ENCODE results near the gene PXK. TPM values are rescaled to one million over a fixed set of nuclear protein-coding genes. Genes with fewer than 3 reads are reported as not detected.

PXK gene
- total RNA-seq, 3 donors from 2014 or later, result 30.3 to 36.1 (median 34.6) TPM

DNA sequence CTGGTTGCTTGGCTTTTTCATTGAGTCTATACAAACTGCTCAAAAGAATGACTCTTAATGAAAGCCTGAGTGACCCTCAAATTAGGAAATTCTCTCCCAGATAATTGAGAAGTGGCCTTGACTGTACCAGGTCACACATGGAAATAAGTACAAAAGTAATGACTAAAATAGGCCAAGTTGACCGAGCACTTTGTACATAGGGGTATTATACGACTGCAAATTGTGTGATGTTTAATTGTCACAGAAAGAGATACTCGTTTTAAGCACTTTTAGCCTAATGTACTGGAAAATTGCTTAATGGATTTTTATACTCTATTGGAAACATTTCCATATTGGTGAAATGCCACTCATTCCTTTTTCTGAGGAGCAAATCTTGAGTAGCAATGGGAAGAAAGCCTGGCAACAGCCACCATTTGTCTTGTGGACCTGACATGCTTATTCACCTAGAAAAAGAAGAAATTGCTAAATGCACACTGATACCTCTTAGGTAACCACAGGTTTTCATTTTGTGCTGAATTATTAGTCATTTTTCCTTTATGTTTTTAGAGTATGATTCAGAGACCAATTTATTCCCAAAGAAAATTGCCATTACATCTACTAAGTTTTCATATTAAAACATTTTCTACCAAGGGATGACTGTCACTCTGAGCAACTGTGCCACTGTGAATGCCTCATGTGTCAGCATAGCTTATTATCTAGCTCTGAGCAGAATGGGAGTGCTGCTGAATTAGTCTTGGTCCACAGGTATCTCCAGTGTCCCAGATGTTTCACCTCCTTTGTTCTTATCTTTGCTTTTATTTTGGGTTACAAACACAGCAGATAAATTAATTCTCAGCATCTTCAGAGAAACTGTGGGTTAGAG lies 8.9 kb upstream of the PXK start:
- Histone ChIP-seq H3K4me1 (no peaks in the 10 kb centered on the region), H3K27ac (no peak overlapping the region), H3K36me3 (peaks cover 2% of the 10 kb centered on the region), H3K27me3 (no peaks in the 10 kb centered on the region), H3K9me3 (no peaks in the 10 kb centered on the region), H3K4me3 (no peak overlapping the region)
- intact Hi-C loops (cut with DNase I; ENCODE audit: low total_unique reads), result no loop called here
- no peak for DNase-seq (ENCODE audit: low spot score in 2 of 2)
- TF ChIP-seq POLR2A (IDR thresholded peaks at IDR 0.05) (no peak), POLR2AphosphoS5 (IDR thresholded peaks at IDR 0.05) (no peak)
- TF ChIP-seq, protein P1, sequence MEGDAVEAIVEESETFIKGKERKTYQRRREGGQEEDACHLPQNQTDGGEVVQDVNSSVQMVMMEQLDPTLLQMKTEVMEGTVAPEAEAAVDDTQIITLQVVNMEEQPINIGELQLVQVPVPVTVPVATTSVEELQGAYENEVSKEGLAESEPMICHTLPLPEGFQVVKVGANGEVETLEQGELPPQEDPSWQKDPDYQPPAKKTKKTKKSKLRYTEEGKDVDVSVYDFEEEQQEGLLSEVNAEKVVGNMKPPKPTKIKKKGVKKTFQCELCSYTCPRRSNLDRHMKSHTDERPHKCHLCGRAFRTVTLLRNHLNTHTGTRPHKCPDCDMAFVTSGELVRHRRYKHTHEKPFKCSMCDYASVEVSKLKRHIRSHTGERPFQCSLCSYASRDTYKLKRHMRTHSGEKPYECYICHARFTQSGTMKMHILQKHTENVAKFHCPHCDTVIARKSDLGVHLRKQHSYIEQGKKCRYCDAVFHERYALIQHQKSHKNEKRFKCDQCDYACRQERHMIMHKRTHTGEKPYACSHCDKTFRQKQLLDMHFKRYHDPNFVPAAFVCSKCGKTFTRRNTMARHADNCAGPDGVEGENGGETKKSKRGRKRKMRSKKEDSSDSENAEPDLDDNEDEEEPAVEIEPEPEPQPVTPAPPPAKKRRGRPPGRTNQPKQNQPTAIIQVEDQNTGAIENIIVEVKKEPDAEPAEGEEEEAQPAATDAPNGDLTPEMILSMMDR (IDR thresholded peaks at IDR 0.05), result no peak

DNA sequence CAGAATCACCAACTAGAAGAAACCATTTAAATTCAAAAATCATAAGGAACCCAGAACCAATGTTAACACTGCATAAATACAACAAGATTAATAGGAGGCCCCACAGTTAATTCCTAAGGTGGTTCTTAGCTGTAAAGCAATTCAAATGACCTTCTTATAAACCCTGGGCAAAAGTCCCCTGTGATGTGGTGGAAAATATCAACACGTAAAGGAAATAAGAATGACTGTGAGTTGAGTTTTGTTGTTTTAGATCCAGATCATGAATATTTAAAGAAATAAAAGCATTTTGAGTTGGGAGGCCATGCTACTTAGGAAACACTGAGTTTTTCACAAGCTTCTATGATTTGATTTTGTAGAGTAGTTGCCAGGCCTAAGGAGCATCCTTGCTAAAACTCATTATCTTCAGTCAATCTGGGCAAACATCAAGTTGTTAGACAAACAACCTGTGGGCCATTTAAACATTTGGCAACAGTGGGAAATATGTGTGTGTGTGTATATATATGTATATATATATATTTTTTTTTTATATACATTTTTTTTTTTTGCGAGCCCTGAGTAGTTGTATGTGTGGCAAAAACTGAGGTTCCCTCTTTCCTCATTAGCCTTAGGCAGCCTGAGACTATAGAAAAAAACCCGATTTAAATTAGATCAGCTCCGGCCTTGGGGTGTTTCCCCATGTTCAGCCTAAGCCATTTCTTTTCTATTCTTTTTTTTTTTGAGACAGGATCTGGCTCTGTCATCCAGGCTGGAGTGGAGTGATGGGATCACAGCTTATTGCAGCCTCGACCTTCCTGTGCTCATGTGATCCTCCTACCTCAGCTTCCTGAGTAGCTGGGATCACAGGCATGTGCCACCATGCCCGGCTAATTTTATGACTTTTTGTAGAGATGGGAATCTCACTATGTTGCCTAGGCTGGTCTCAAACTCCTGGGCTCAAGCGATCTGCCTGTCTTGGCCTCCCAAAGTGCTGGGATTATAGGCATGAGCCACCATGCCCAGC lies 8.0 kb upstream of the PXK start:
- peak overlapping the region in 1 of 2 donors; percentile 34 for H3K27ac ChIP-seq
- TF ChIP-seq POLR2A (IDR thresholded peaks at IDR 0.05) (no peak), POLR2AphosphoS5 (IDR thresholded peaks at IDR 0.05) (no peak)
- TF ChIP-seq, protein P1 (IDR thresholded peaks at IDR 0.05), result no peak
- intact Hi-C loops (cut with DNase I; ENCODE audit: low total_unique reads), result no loop called here
- no peaks in the 10 kb centered on the region for H3K27me3 ChIP-seq
- no peaks in the 10 kb centered on the region for H3K36me3 ChIP-seq
- DNase-seq (ENCODE audit: low spot score in 2 of 2), result no peak
- no peak overlapping the region for H3K4me3 ChIP-seq
- no peaks in the 10 kb centered on the region for H3K4me1 ChIP-seq
- no peaks in the 10 kb centered on the region for H3K9me3 ChIP-seq

DNA sequence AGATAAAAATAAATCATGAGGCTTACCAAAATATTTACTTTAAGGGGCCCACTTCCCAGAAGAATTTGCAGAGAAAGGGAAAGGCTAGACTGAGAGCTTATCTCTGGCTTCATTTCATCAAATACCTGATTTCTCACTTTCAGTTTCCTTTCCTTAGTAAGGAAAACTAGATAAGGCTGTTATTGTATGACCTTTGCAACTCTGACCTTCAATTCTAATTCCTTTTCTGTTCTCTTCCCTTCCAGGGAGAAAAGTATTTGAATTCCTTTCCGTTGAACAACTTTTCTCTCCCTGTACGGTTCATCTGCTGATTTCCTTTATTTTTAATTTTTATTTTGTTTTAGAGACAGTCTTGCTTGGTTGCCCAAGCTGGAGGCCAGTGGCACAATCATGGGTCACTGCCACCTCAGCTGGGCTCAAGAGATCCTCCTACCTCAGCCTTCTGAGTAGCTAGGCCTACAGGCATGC lies 7.1 kb upstream of the PXK start:
- H3K36me3 ChIP-seq, result no peaks in the 10 kb centered on the region
- H3K4me3 ChIP-seq, result no peak overlapping the region
- intact Hi-C loops (cut with DNase I; ENCODE audit: low total_unique reads), result no loop called here
- H3K27me3 ChIP-seq, result no peaks in the 10 kb centered on the region
- DNase-seq (ENCODE audit: low spot score in 2 of 2), result no peak
- H3K9me3 ChIP-seq, result no peaks in the 10 kb centered on the region
- peak overlapping the region in 1 of 2 donors; percentile 34 for H3K27ac ChIP-seq
- no peak for TF ChIP-seq POLR2AphosphoS5 (IDR thresholded peaks at IDR 0.05)
- TF ChIP-seq, protein P1 (IDR thresholded peaks at IDR 0.05), result no peak
- TF ChIP-seq POLR2A (IDR thresholded peaks at IDR 0.05), result no peak
- H3K4me1 ChIP-seq, result no peaks in the 10 kb centered on the region

DNA sequence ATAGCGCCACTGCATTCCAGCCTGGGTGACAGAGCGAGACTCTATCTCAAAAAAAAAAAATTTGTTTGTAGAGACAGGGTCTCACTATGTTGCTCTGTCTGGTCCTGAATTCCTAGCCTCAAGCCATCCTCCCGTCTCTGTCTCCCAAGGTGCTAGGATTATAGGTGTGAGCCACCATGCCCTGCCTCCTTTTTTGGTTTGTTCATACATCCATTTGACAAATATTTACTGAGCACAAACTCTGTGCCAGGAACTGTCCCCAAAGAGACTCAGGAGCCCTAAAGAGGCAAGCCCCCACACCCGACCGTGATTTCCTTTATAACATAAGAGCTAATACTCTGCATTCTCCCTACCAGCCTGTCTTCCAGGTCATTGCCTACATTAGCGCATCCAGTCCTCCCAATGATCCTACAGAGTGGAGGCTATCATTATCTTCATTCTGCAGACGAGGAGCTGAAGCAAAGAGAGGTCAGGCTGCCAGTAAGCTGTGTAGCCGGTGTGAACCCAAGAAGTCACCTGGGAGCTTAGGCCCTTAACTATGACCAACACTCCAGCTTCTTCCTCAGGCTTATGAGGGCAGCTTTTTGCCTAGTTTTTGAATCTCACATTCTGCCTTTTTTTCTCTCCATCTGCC lies 6.3 kb upstream of the PXK start:
- Histone ChIP-seq H3K4me1 (no peaks in the 10 kb centered on the region), H3K36me3 (no peaks in the 10 kb centered on the region), H3K27ac (no peak overlapping the region), H3K27me3 (no peaks in the 10 kb centered on the region), H3K9me3 (no peaks in the 10 kb centered on the region), H3K4me3 (no peak overlapping the region)
- DNase-seq (ENCODE audit: low spot score in 2 of 2), result no peak
- intact Hi-C loops (cut with DNase I; ENCODE audit: low total_unique reads), result no loop called here
- TF ChIP-seq, protein P1 (IDR thresholded peaks at IDR 0.05), result no peak
- TF ChIP-seq POLR2A (IDR thresholded peaks at IDR 0.05) (no peak), POLR2AphosphoS5 (IDR thresholded peaks at IDR 0.05) (no peak)
